A549 (cell line): ENCODE measurements around the gene SUMO2. TPM values are rescaled to one million over a fixed set of nuclear protein-coding genes. Genes with fewer than 3 reads are reported as not detected.

Experiments
- ATAC-seq, 2 experiments: fragments of 200-7000 bp in 1 of 2; fragments of >200 bp in 1 of 2; cut with Nextera tagmentation in 1 of 2; cut with Tn5 transposase in 1 of 2; 3 replicates each; pipeline versions ENCODE4 v1.8.0 to v1.9.1; 2018 to 2020; ENCODE audit warnings: mild to moderate bottlenecking in 1 of 2, moderate library complexity in 1 of 2
- CTCF ChIA-PET: fragments of 300-600 bp; sonication (Branson Sonifier 250); formaldehyde crosslinking; extraction: SDS; loops from one replicate; lab custom pipeline; 2021; ENCODE audit warnings: antibody characterized with exemption, inconsistent platforms; lab: Yijun Ruan, JAX
- POLR2A ChIA-PET: fragments of 350-600 bp; formaldehyde crosslinking; extraction: SDS; loops from one replicate; lab custom pipeline; 2021; ENCODE audit warnings: antibody characterized with exemption, inconsistent platforms; lab: Yijun Ruan, JAX
- DNase-seq, 2 experiments: peaks; one replicate each; pipeline versions ENCODE4 v3.0.0 to v3.0.0-alpha.2; 2011 to 2016; ENCODE audit warnings: low read depth in 1 of 2, low spot score in 1 of 2
- FAIRE-seq: peaks from 2 replicates; lab custom pipeline; 2011; peaks lifted over from hg19 to GRCh38; lab: Jason Lieb, UNC
- H3K27ac ChIP-seq, 2 experiments: fragments of >200 bp; sonication (Bioruptor Twin); formaldehyde crosslinking; 3 replicates each; pipeline ENCODE4 v1.5.1; 2016 to 2017
- H3K4me1 ChIP-seq: fragments of >200 bp; sonication (Bioruptor Twin); formaldehyde crosslinking; 3 replicates; pipeline ENCODE4 v1.6.1; 2016
- H3K4me2 ChIP-seq: fragments of >200 bp; sonication (Bioruptor Twin); formaldehyde crosslinking; 3 replicates; pipeline ENCODE4 v1.6.1; 2016
- H3K4me3 ChIP-seq: fragments of >200 bp; sonication (Bioruptor Twin); formaldehyde crosslinking; 3 replicates; pipeline ENCODE4 v1.5.1; 2016
- H3K9me3 ChIP-seq: fragments of >200 bp; sonication (Bioruptor Twin); formaldehyde crosslinking; 3 replicates; pipeline ENCODE4 v1.6.1; 2016
- BCL3 ChIP-seq: fragments of >200 bp; sonication (Bioruptor Twin); formaldehyde crosslinking; IDR thresholded peaks from 3 replicates; pipeline ENCODE4 v1.6.1; 2016
- BHLHE40 ChIP-seq: IDR thresholded peaks from 2 replicates; pipeline ENCODE4 v1.6.1; 2012; ENCODE audit warnings: low read depth, low read length, inconsistent platforms
- CEBPB ChIP-seq, 2 experiments: fragments of >200 bp in 1 of 2; sonication (Bioruptor Twin) in 1 of 2; formaldehyde crosslinking in 1 of 2; IDR thresholded peaks; 2 replicates each; pipeline ENCODE4 v1.6.1; 2012 to 2016
- CHD2 ChIP-seq: fragments of 150-350 bp; IDR thresholded peaks from 2 replicates; pipeline ENCODE4 v1.6.1; 2014; ENCODE audit warnings: low read length; ENCODE audit not compliant: partially characterized antibody
- CHD4 ChIP-seq: fragments of 200-600 bp; sonication (generic); IDR thresholded peaks from 2 replicates; pipeline ENCODE4 v1.6.1; 2016; ENCODE audit warnings: antibody characterized with exemption, mild to moderate bottlenecking, borderline replicate concordance
- EHF ChIP-seq: fragments of 250-450 bp; sonication (Bioruptor Pico); IDR thresholded peaks from 2 replicates; pipeline ENCODE4 v1.5.0; 2020; ENCODE audit warnings: mild to moderate bottlenecking
- EHMT2 ChIP-seq: fragments of 200-600 bp; sonication (generic); IDR thresholded peaks from 2 replicates; pipeline ENCODE4 v1.6.1; 2016; ENCODE audit warnings: antibody characterized with exemption, low read depth, mild to moderate bottlenecking, moderate library complexity
- ELK1 ChIP-seq: fragments of 150-350 bp; IDR thresholded peaks from 2 replicates; pipeline ENCODE4 v1.6.1; 2014; ENCODE audit warnings: low read depth, mild to moderate bottlenecking, low read length
- FOSB ChIP-seq: fragments of 250-450 bp; sonication (Bioruptor Pico); IDR thresholded peaks from 2 replicates; pipeline ENCODE4 v1.5.0; 2020; ENCODE audit warnings: mild to moderate bottlenecking, moderate library complexity
- FOSL2 ChIP-seq, 2 experiments: fragments of 450-650 bp in 1 of 2; fragments of >200 bp in 1 of 2; sonication (Bioruptor Twin) in 1 of 2; formaldehyde crosslinking; IDR thresholded peaks; 2 replicates each; pipeline versions ENCODE4 v1.5.0 to v1.6.1; 2016 to 2020; ENCODE audit warnings: mild to moderate bottlenecking in 1 of 2, moderate library complexity in 1 of 2
- GATA3 ChIP-seq: IDR thresholded peaks from 2 replicates; pipeline ENCODE4 v1.6.1; 2012; ENCODE audit warnings: borderline replicate concordance
- HEYL ChIP-seq: fragments of 250-450 bp; sonication (Bioruptor Pico); IDR thresholded peaks from 2 replicates; pipeline ENCODE4 v1.8.0; 2021; ENCODE audit warnings: mild to moderate bottlenecking, moderate library complexity
- HOXA7 ChIP-seq: fragments of 250-450 bp; sonication (Bioruptor Pico); IDR thresholded peaks from 2 replicates; pipeline ENCODE4 v1.5.0; 2020; ENCODE audit warnings: mild to moderate bottlenecking, moderate library complexity
- HOXB13 ChIP-seq: fragments of 250-450 bp; sonication (Bioruptor Pico); IDR thresholded peaks from 2 replicates; pipeline ENCODE4 v1.5.0; 2020; ENCODE audit warnings: low read depth, mild to moderate bottlenecking, moderate library complexity
- JUN ChIP-seq, 2 experiments: fragments of >200 bp; sonication (Bioruptor Twin); formaldehyde crosslinking; IDR thresholded peaks; 2 replicates in 1 of 2; 3 replicates in 1 of 2; pipeline ENCODE4 v1.6.1; 2016 to 2017
- JUNB ChIP-seq: fragments of >200 bp; sonication (Bioruptor Twin); formaldehyde crosslinking; IDR thresholded peaks from 2 replicates; pipeline ENCODE4 v1.6.1; 2016
- KDM1A ChIP-seq: fragments of 200-600 bp; sonication (generic); IDR thresholded peaks from 2 replicates; pipeline ENCODE4 v1.6.1; 2016; ENCODE audit warnings: low read depth, mild to moderate bottlenecking
- MAX ChIP-seq: IDR thresholded peaks from 2 replicates; pipeline ENCODE4 v1.6.1; 2012
- NR3C1 ChIP-seq: fragments of >200 bp; sonication (Bioruptor Twin); formaldehyde crosslinking; IDR thresholded peaks from 3 replicates; pipeline ENCODE4 v1.6.1; 2017
- PHF8 ChIP-seq: fragments of 200-600 bp; sonication (generic); IDR thresholded peaks from 2 replicates; pipeline ENCODE4 v1.6.1; 2016; ENCODE audit warnings: low read depth, mild to moderate bottlenecking, antibody characterized with exemption, moderate library complexity, borderline replicate concordance
- RCOR1 ChIP-seq: fragments of 150-350 bp; IDR thresholded peaks from 2 replicates; pipeline ENCODE4 v1.6.1; 2014; ENCODE audit warnings: antibody characterized with exemption, low read length, low read depth
- RFX5 ChIP-seq: fragments of 450-650 bp; IDR thresholded peaks from 2 replicates; pipeline ENCODE4 v1.7.1; 2014; ENCODE audit warnings: antibody characterized with exemption, mild to moderate bottlenecking, moderate library complexity
- TFCP2L1 ChIP-seq: fragments of 250-450 bp; sonication (Bioruptor Pico); IDR thresholded peaks from 2 replicates; pipeline ENCODE4 v1.5.0; 2021; ENCODE audit warnings: mild to moderate bottlenecking
- TP53 ChIP-seq: fragments of 250-450 bp; sonication (Bioruptor Pico); IDR thresholded peaks from 2 replicates; pipeline ENCODE4 v1.5.0; 2021; ENCODE audit warnings: mild to moderate bottlenecking, moderate library complexity
- USF2 ChIP-seq: fragments of 450-650 bp; IDR thresholded peaks from 2 replicates; pipeline ENCODE4 v1.6.1; 2014; ENCODE audit warnings: antibody characterized with exemption
- ZFP36 ChIP-seq: fragments of 450-650 bp; IDR thresholded peaks from 2 replicates; pipeline ENCODE4 v1.6.1; 2014; ENCODE audit warnings: borderline replicate concordance; ENCODE audit not compliant: partially characterized antibody
- ZNF302 ChIP-seq: fragments of 250-450 bp; sonication (Bioruptor Pico); IDR thresholded peaks from 2 replicates; pipeline ENCODE4 v1.9.0; 2021; ENCODE audit warnings: inconsistent platforms, mild to moderate bottlenecking, moderate library complexity
- ZSCAN20 ChIP-seq: fragments of 250-450 bp; sonication (Bioruptor Pico); IDR thresholded peaks from 2 replicates; pipeline ENCODE4 v1.8.0; 2022; ENCODE audit warnings: mild to moderate bottlenecking, moderate library complexity
- WGBS: methylation state at CpG from one replicate; pipeline ENCODE4 v1.1.6; 2017; ENCODE audit errors: missing lambda C conversion rate; 5-methylcytosine and 5-hydroxymethylcytosine counted together
- polyA plus RNA-seq, 4 experiments: library from polyadenylated mRNA; depleted of rRNA in 3 of 4; stranded (reverse); fragments of >200 nt; fragmentation: RNase III in 1 of 4; extraction: RNeasy Plus Mini Kit Qiagen cat#74134 plus additional on column Dnase treatment in 1 of 4; gene quantifications; 2 replicates in 3 of 4; 3 replicates in 1 of 4; pipeline ENCODE4 v1.2.3, GENCODE V29; 2011 to 2017

SUMO2 gene
- polyA plus RNA-seq, 2 of the 4 experiments (the other 2 are of a cell fraction): 525 to 545 TPM

GRCh38 chr17:75160211-75160610 is 22.5 kb downstream of the SUMO2 start:
- CTCF ChIA-PET: interaction anchor here (0.5 to 5.2 kb wide), 7 partner anchors 10 to 90 kb away, joined by 3 to 26 read pairs (median 12); partner anchors contain the start of gene NT5C
- Histone ChIP-seq H3K9me3 (no peaks in the 10 kb centered on the region), H3K4me2 (peak overlapping the region; percentile 59; the same call in 1 of the 3 replicates), H3K4me1 (peaks cover 32% of the 10 kb centered on the region), H3K4me3 (no peak overlapping the region), H3K27ac (peak overlapping the region in 1 of 2 experiments; percentile 77; a peak in 4 of 6 replicates)
- FAIRE-seq (no peak), ATAC-seq (no peak), DNase-seq (no peak)
- POLR2A ChIA-PET: no interaction called here
- TF ChIP-seq EHMT2 (no peak), BHLHE40 (no peak), HOXA7 (CRISPR knock-in tag) (no peak), BCL3 (no peak), USF2 (no peak), NR3C1 (no peak), RFX5 (no peak), ZSCAN20 (no peak), TFCP2L1 (CRISPR knock-in tag) (no peak), EHF (CRISPR knock-in tag) (no peak), PHF8 (no peak), RCOR1 (no peak), FOSB (CRISPR knock-in tag) (no peak), JUNB (no peak), ELK1 (no peak), KDM1A (no peak)
- 89% methylated on average over 5 of the region's 5 CpGs for whole genome bisulfite sequencing

- peak; percentile 34 to 39; a peak in 5 of 6 replicates for ATAC-seq
- peak in 1 of 2 experiments; percentile 9; a peak in 1 of 4 replicates for TF ChIP-seq CEBPB (IDR thresholded peaks at IDR 0.05)
- no peak for TF ChIP-seq HEYL (CRISPR knock-in tag)
- no peak for TF ChIP-seq TP53 (CRISPR knock-in tag)
- TF ChIP-seq HOXB13 (CRISPR knock-in tag): no peak
- TF ChIP-seq MAX: peak; percentile 49; the same call in 1 of the 2 replicates
- peak; percentile 89; the same call in 1 of the 2 replicates for TF ChIP-seq GATA3
- peak; percentile 59 for TF ChIP-seq JUNB
- no peak for TF ChIP-seq FOSL2 (IDR thresholded peaks at IDR 0.05)
- TF ChIP-seq FOSL2 (CRISPR knock-in tag; IDR thresholded peaks at IDR 0.05): peak; percentile 90
- TF ChIP-seq ZNF302 (CRISPR knock-in tag): no peak
- TF ChIP-seq CHD2: no peak
- no peak for TF ChIP-seq CHD4
- TF ChIP-seq JUN (IDR thresholded peaks at IDR 0.05): peak in 1 of 2 experiments; percentile 24; a peak in 1 of 5 replicates
- peak; percentile 11 for TF ChIP-seq ZFP36
- ChIA-PET POLR2A (interaction anchor here (1.4 kb wide), 1 partner anchor 35 kb away, joined by 4 read pairs; no protein-coding TSS in a partner anchor), CTCF (interaction anchor here (0.5 to 5.2 kb wide), 10 partner anchors 10 to 89 kb away, joined by 3 to 26 read pairs (median 5); partner anchors contain the start of gene NT5C)
- FAIRE-seq: peak; percentile 67
- 47% methylated on average over 4 of the region's 4 CpGs for WGBS
- H3K4me2 ChIP-seq: peak overlapping the region; percentile 59
- no peaks in the 10 kb centered on the region for H3K9me3 ChIP-seq
- DNase-seq: peak in 1 of 2 experiments; percentile 73
- no peak overlapping the region for H3K4me3 ChIP-seq
- peak overlapping the region; percentile 48 to 77 for H3K27ac ChIP-seq
- H3K4me1 ChIP-seq: peaks cover 38% of the 10 kb centered on the region
Measured at GRCh38 chr17:75159196-75160031, 23.3 kb downstream of the SUMO2 start.
